ENCODE data around the gene ZBTB8OS. TPM values are rescaled to one million over a fixed set of nuclear protein-coding genes. Genes with fewer than 3 reads are reported as not detected.

Gene ZBTB8OS
- total and polyA plus RNA-seq, 3 donors from 2014 or later, result 37.2 to 43.4 (median 39.3) TPM

DNA sequence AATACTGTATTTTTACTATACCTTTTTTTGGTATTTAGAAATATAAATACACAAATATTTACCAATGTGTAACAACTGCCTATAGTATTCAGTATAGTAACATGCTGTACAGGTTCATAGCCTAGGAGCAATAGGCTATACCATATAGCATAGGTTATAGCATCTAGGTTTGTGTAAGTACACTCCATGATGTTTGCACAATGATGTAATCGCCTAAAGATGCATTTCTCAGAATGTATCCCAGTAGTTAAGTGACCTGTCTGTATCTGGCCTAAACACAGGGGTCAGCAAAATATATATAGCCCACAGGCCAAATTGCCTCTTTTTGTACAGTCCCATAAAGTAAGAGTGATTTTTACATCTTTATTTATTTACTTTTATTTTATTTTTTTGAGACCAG lies 24.2 kb downstream of the ZBTB8OS start:
- Histone ChIP-seq H3K4me1 (no peaks in the 10 kb centered on the region), H3K4me3 (no peak overlapping the region), H3K9me3 (no peaks in the 10 kb centered on the region), H3K27me3 (no peaks in the 10 kb centered on the region), H3K27ac (no peak overlapping the region), H3K36me3 (ENCODE audit: low read depth, missing control alignments) (no peaks in the 10 kb centered on the region)
- TF ChIP-seq POLR2A (IDR thresholded peaks at IDR 0.05) (no peak), CTCF (IDR thresholded peaks at IDR 0.05) (no peak)
- WGBS, 2 donors, result 92 to 93% methylated on average over 1 of the region's 1 CpG
- DNase-seq, result no peak
- intact Hi-C loops (cut with DNase I; ENCODE audit: low total_unique reads), result no loop called here

DNA sequence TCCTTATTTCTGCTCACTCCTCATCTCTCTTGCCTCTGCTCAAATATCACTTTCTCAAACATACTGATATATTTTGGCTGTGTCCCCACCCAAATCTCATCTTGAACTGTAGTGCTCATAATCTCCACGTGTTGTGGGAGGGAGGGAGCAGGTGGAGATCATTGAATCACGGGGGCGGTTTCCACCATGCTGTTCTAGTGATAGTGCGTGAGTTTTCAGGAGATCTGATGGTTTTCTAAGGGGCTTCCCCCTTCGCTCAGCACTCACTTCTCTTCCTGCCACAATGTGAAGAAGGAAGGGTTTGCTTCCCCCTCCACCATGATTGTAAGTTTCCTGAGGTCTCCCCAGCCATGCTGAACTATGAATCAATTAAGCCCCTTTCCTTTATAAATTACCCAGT lies 26.6 kb downstream of the ZBTB8OS start:
- WGBS, 2 donors, result 76 to 78% methylated on average over 5 of the region's 5 CpGs
- Histone ChIP-seq H3K27ac (no peak overlapping the region), H3K27me3 (no peaks in the 10 kb centered on the region), H3K4me1 (no peaks in the 10 kb centered on the region), H3K36me3 (ENCODE audit: low read depth, missing control alignments) (no peaks in the 10 kb centered on the region), H3K4me3 (no peak overlapping the region), H3K9me3 (no peaks in the 10 kb centered on the region)
- DNase-seq, result no peak
- intact Hi-C loops (cut with DNase I; ENCODE audit: low total_unique reads), result no loop called here
- TF ChIP-seq POLR2A (IDR thresholded peaks at IDR 0.05), result no peak
- no peak for TF ChIP-seq CTCF (IDR thresholded peaks at IDR 0.05)

GRCh38 chr1:32622806-32623681 lies 27.3 kb downstream of the ZBTB8OS start:
- Histone ChIP-seq H3K36me3 (ENCODE audit: low read depth, missing control alignments) (no peaks in the 10 kb centered on the region), H3K27ac (no peak overlapping the region), H3K4me3 (no peak overlapping the region), H3K27me3 (no peaks in the 10 kb centered on the region), H3K9me3 (no peaks in the 10 kb centered on the region), H3K4me1 (no peaks in the 10 kb centered on the region)
- intact Hi-C loops (cut with DNase I; ENCODE audit: low total_unique reads), result no loop called here
- 59 to 63% methylated on average over 3 of the region's 3 CpGs for WGBS, 2 donors
- TF ChIP-seq CTCF (IDR thresholded peaks at IDR 0.05) (no peak), POLR2A (IDR thresholded peaks at IDR 0.05) (no peak)
- no peak for DNase-seq

- Histone ChIP-seq H3K27me3 (no peaks in the 10 kb centered on the region), H3K4me3 (no peak overlapping the region), H3K4me1 (no peaks in the 10 kb centered on the region), H3K36me3 (ENCODE audit: low read depth, missing control alignments) (no peaks in the 10 kb centered on the region), H3K9me3 (no peaks in the 10 kb centered on the region), H3K27ac (no peak overlapping the region)
- 82 to 88% methylated on average over 2 of the region's 2 CpGs for WGBS, 2 donors
- DNase-seq, result no peak
- no peak for TF ChIP-seq CTCF (IDR thresholded peaks at IDR 0.05)
- TF ChIP-seq POLR2A (IDR thresholded peaks at IDR 0.05), result no peak
- intact Hi-C loops (cut with DNase I; ENCODE audit: low total_unique reads), result no loop called here
Observed at GRCh38 chr1:32622205-32622604, 28.1 kb downstream of the ZBTB8OS start.
